Neural cell (in vitro differentiated cells): Measurements from ENCODE around the gene TEX38. TPM values are rescaled to one million over a fixed set of nuclear protein-coding genes. Genes with fewer than 3 reads are reported as not detected.
"Not testable (repeated sequence)": the region's sequence is repeated elsewhere in the genome, so short reads cannot be mapped to it uniquely, and the experiment has no call there.

Experiments used
- H2AFZ ChIP-seq: fragments of 200-600, 300-800 bp; sonication (generic), shearing (Covaris generic); 2 replicates; pipeline ENCODE4 v1.6.0; 2014; ENCODE audit warnings: low read depth, mild to moderate bottlenecking, antibody characterized with exemption, low read length, moderate library complexity
- H3F3A ChIP-seq: fragments of 200-600 bp; shearing (Covaris generic); 2 replicates; pipeline ENCODE4 v1.6.1; 2016; ENCODE audit warnings: mild to moderate bottlenecking, moderate library complexity, mixed read lengths, antibody characterized with exemption, low read length; ENCODE audit not compliant: insufficient read depth, poor library complexity, severe bottlenecking
- H3K27ac ChIP-seq: fragments of 200-600, 300-800 bp; sonication (generic), shearing (Covaris generic); 2 replicates; pipeline ENCODE4 v1.5.1; 2014; ENCODE audit warnings: mild to moderate bottlenecking, low read length, moderate library complexity
- H3K27me3 ChIP-seq: fragments of 300-800, 200-600 bp; sonication (generic), shearing (Covaris generic); 2 replicates; pipeline ENCODE4 v1.6.0; 2014; ENCODE audit warnings: mild to moderate bottlenecking, low read depth, low read length, moderate library complexity; ENCODE audit not compliant: insufficient read depth
- H3K36me3 ChIP-seq: fragments of 300-800, 200-600 bp; sonication (generic), shearing (Covaris generic); 2 replicates; pipeline ENCODE4 v1.5.1; 2014; ENCODE audit warnings: mild to moderate bottlenecking, antibody characterized with exemption, low read length, moderate library complexity; ENCODE audit not compliant: insufficient read depth
- H3K4me2 ChIP-seq: fragments of 300-800, 200-600 bp; sonication (generic), shearing (Covaris generic); 2 replicates; pipeline ENCODE4 v1.6.0; 2014; ENCODE audit warnings: mild to moderate bottlenecking, low read length
- H3K4me3 ChIP-seq: fragments of 300-800, 200-600 bp; sonication (generic), shearing (Covaris generic); 2 replicates; pipeline ENCODE4 v1.5.1; 2014; ENCODE audit warnings: mild to moderate bottlenecking, low read length, moderate library complexity
- H3K79me2 ChIP-seq: fragments of 200-600 bp; shearing (Covaris generic); replicated peaks from 2 replicates; pipeline ENCODE4 v1.6.0; 2014; ENCODE audit warnings: mild to moderate bottlenecking, low read length, moderate library complexity; ENCODE audit not compliant: insufficient read depth
- H3K9ac ChIP-seq: fragments of 300-800, 200-600 bp; sonication (generic), shearing (Covaris generic); 2 replicates; pipeline ENCODE4 v1.6.1; 2016; ENCODE audit warnings: mild to moderate bottlenecking, low read length, mixed read lengths
- H3K9me2 ChIP-seq: fragments of 200-600 bp; shearing (Covaris generic); 2 replicates; pipeline ENCODE4 v1.6.1; 2016; ENCODE audit warnings: mild to moderate bottlenecking, low read length, mixed read lengths; ENCODE audit not compliant: insufficient read depth
- H3K9me3 ChIP-seq: fragments of 200-600, 300-800 bp; sonication (generic), shearing (Covaris generic); 2 replicates; pipeline ENCODE4 v1.6.1; 2016; ENCODE audit warnings: mild to moderate bottlenecking, mixed run types, low read length, moderate library complexity, mixed read lengths
- H4K20me1 ChIP-seq: fragments of 200-600 bp; shearing (Covaris generic); 2 replicates; pipeline ENCODE4 v1.6.1; 2016; ENCODE audit warnings: mild to moderate bottlenecking, mixed run types; ENCODE audit not compliant: insufficient read depth
- MXI1 ChIP-seq: fragments of 450-650 bp; conservative IDR thresholded peaks from 2 replicates; pipeline ENCODE4 v1.6.1; 2014; ENCODE audit warnings: antibody characterized with exemption, mild to moderate bottlenecking; ENCODE audit not compliant: poor library complexity, severe bottlenecking
- RAD21 ChIP-seq: fragments of 450-650 bp; conservative IDR thresholded peaks from 2 replicates; pipeline ENCODE4 v1.6.1; 2014; ENCODE audit warnings: antibody characterized with exemption, mild to moderate bottlenecking, moderate library complexity
- SMC3 ChIP-seq: fragments of 450-650 bp; conservative IDR thresholded peaks from 2 replicates; pipeline ENCODE4 v1.6.1; 2014; ENCODE audit warnings: antibody characterized with exemption, mild to moderate bottlenecking, moderate library complexity; ENCODE audit not compliant: poor library complexity
- TAF1 ChIP-seq: IDR thresholded peaks from 2 replicates; pipeline ENCODE4 v1.6.1; 2012; ENCODE audit warnings: low read depth
- polyA plus RNA-seq: library from polyadenylated mRNA; depleted of rRNA; stranded (reverse); fragments of >200 nt; gene quantifications from 2 replicates; pipeline ENCODE4 v1.2.3, GENCODE V29; 2014
- TF ChIP-seq, protein P1 (sequence below): IDR thresholded peaks from 2 replicates; pipeline ENCODE4 v1.6.1; 2012; ENCODE audit warnings: borderline replicate concordance
- TF ChIP-seq, protein P2 (sequence below): fragments of 450-650 bp; IDR thresholded peaks from 2 replicates; pipeline ENCODE4 v1.5.1; 2014; ENCODE audit warnings: antibody characterized with exemption, mild to moderate bottlenecking, moderate library complexity; ENCODE audit not compliant: poor library complexity, severe bottlenecking

Gene TEX38
- polyA plus RNA-seq, 1 donor from 2014 or later: not detected

DNA sequence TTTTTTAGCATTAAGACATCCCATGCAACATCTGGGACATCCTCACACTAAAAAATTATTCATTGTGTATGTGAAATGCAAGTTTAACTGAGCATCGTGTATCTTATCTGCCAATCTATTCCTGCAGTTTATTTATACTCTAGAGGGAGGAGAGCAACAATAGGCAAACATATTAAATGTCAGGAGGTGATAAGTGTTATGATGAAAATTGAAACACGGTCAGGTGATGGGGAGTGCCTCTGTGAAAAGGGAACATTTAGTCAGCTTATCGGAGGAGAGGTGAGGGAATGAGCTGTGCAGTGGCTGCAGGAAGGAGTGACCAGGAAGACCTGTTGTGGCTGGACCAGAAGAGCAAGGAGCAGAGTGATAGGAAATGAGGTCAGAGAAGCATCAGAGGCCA, 48.0 kb downstream of the TEX38 start:
- Histone ChIP-seq H4K20me1 (no peaks in the 10 kb centered on the region), H3F3A (no peaks in the 10 kb centered on the region), H2AFZ (no peak overlapping the region), H3K4me3 (peak overlapping the region; percentile 97), H3K4me2 (peak overlapping the region; percentile 40), H3K27ac (no peak overlapping the region), H3K27me3 (no peaks in the 10 kb centered on the region), H3K79me2 (peaks cover 11% of the 10 kb centered on the region), H3K9me2 (no peaks in the 10 kb centered on the region), H3K9ac (no peak overlapping the region), H3K9me3 (no peaks in the 10 kb centered on the region), H3K36me3 (no peaks in the 10 kb centered on the region)
- no peak for TF ChIP-seq RAD21
- no peak for TF ChIP-seq TAF1
- TF ChIP-seq, protein P1, sequence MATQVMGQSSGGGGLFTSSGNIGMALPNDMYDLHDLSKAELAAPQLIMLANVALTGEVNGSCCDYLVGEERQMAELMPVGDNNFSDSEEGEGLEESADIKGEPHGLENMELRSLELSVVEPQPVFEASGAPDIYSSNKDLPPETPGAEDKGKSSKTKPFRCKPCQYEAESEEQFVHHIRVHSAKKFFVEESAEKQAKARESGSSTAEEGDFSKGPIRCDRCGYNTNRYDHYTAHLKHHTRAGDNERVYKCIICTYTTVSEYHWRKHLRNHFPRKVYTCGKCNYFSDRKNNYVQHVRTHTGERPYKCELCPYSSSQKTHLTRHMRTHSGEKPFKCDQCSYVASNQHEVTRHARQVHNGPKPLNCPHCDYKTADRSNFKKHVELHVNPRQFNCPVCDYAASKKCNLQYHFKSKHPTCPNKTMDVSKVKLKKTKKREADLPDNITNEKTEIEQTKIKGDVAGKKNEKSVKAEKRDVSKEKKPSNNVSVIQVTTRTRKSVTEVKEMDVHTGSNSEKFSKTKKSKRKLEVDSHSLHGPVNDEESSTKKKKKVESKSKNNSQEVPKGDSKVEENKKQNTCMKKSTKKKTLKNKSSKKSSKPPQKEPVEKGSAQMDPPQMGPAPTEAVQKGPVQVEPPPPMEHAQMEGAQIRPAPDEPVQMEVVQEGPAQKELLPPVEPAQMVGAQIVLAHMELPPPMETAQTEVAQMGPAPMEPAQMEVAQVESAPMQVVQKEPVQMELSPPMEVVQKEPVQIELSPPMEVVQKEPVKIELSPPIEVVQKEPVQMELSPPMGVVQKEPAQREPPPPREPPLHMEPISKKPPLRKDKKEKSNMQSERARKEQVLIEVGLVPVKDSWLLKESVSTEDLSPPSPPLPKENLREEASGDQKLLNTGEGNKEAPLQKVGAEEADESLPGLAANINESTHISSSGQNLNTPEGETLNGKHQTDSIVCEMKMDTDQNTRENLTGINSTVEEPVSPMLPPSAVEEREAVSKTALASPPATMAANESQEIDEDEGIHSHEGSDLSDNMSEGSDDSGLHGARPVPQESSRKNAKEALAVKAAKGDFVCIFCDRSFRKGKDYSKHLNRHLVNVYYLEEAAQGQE: no peak
- no peak for TF ChIP-seq MXI1
- no peak for TF ChIP-seq SMC3

DNA sequence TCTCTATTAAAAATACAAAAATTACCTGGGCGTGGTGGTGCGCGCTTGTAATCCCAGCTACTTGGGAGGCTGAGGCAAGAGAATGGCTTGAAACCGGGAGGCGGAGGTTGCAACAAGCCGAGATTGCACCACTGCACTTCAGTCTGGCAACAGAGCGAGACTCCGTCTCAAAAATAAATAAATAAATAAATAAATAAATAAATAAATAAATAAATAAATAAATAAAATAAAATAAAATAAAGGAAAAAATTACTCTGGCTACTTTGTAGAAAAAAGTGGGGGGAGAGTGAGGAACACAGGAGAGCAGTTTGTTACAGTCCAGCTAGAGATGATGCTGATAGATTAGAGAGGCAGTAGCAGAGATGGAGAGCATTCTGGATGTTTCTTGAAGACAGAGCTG, 48.7 kb downstream of the TEX38 start:
- H3K9me3 ChIP-seq, H3K4me3 ChIP-seq, H3F3A ChIP-seq, H3K4me2 ChIP-seq, H3K9ac ChIP-seq, H2AFZ ChIP-seq, H4K20me1 ChIP-seq, H3K27ac ChIP-seq, H3K36me3 ChIP-seq, H3K27me3 ChIP-seq, H3K9me2 ChIP-seq: not testable (repeated sequence)
- peaks cover 11% of the 10 kb centered on the region for H3K79me2 ChIP-seq

DNA sequence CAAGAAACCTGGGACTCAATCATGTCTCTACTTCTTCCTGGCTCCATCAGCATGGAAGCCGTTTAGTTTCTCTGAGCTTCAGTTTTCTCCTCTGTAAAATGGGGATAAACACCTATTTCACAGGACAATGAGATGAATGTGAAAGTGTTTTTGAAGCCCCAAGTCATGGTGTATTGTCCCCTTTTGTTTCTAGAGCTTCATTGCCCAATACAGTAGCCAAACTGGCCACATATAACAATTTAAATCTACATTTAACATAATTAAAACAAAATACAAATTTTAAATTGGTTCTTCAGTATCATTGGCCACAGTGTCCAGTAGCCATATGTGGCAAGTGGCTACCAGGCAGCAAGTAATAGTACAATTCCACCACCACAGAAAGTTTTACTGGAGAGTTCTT, 49.5 kb downstream of the TEX38 start:
- Histone ChIP-seq H3K27me3 (no peaks in the 10 kb centered on the region), H3K79me2 (peaks cover 11% of the 10 kb centered on the region), H3K9me3 (no peaks in the 10 kb centered on the region), H3K27ac (no peak overlapping the region), H3F3A (no peaks in the 10 kb centered on the region), H3K9me2 (no peaks in the 10 kb centered on the region), H2AFZ (no peak overlapping the region), H3K9ac (no peak overlapping the region), H3K4me3 (no peak overlapping the region), H3K36me3 (no peaks in the 10 kb centered on the region), H3K4me2 (no peak overlapping the region), H4K20me1 (no peaks in the 10 kb centered on the region)
- TF ChIP-seq, protein P2, sequence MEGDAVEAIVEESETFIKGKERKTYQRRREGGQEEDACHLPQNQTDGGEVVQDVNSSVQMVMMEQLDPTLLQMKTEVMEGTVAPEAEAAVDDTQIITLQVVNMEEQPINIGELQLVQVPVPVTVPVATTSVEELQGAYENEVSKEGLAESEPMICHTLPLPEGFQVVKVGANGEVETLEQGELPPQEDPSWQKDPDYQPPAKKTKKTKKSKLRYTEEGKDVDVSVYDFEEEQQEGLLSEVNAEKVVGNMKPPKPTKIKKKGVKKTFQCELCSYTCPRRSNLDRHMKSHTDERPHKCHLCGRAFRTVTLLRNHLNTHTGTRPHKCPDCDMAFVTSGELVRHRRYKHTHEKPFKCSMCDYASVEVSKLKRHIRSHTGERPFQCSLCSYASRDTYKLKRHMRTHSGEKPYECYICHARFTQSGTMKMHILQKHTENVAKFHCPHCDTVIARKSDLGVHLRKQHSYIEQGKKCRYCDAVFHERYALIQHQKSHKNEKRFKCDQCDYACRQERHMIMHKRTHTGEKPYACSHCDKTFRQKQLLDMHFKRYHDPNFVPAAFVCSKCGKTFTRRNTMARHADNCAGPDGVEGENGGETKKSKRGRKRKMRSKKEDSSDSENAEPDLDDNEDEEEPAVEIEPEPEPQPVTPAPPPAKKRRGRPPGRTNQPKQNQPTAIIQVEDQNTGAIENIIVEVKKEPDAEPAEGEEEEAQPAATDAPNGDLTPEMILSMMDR: no peak
- TF ChIP-seq, protein P1: no peak
- no peak for TF ChIP-seq SMC3
